HepG2 (cell line): ENCODE data around the gene RIOK3. TPM values are rescaled to one million over a fixed set of nuclear protein-coding genes. Genes with fewer than 3 reads are reported as not detected.

ENCODE experiments used
- AGO1 ChIP-seq: fragments of 200-400 bp; formaldehyde crosslinking; IDR thresholded peaks from 2 replicates; pipeline ENCODE4 v1.6.1; 2017; ENCODE audit warnings: mild to moderate bottlenecking, low read depth, low read length, moderate library complexity; ENCODE audit not compliant: poor library complexity, severe bottlenecking
- CAMTA2 ChIP-seq: sonication (generic); formaldehyde crosslinking; IDR thresholded peaks from 2 replicates; pipeline ENCODE4 v1.4.0; 2020; ENCODE audit warnings: mild to moderate bottlenecking, missing genetic modification reagents, borderline replicate concordance
- ETS1 ChIP-seq: sonication (generic); formaldehyde crosslinking; IDR thresholded peaks from 2 replicates; pipeline ENCODE4 v1.4.0; 2020; ENCODE audit warnings: missing genetic modification reagents
- GABPB1 ChIP-seq: IDR thresholded peaks from 2 replicates; pipeline ENCODE4 v1.6.1; 2016; ENCODE audit warnings: mild to moderate bottlenecking, missing genetic modification reagents, moderate library complexity, missing compliant biosample characterization
- GATAD2A ChIP-seq: IDR thresholded peaks from 2 replicates; pipeline ENCODE4 v1.6.1; 2016
- HDAC2 ChIP-seq: sonication (generic); formaldehyde crosslinking; IDR thresholded peaks from 2 replicates; pipeline ENCODE4 v1.4.0; 2020; ENCODE audit warnings: missing genetic modification reagents
- IRF9 ChIP-seq: sonication (generic); formaldehyde crosslinking; IDR thresholded peaks from 2 replicates; pipeline ENCODE4 v1.8.0; 2022; ENCODE audit warnings: missing genetic modification reagents, mild to moderate bottlenecking, borderline replicate concordance
- RBFOX2 ChIP-seq: fragments of 200-400 bp; formaldehyde crosslinking; IDR thresholded peaks from 2 replicates; pipeline ENCODE4 v1.6.1; 2017; ENCODE audit warnings: low read depth, mild to moderate bottlenecking, low read length
- RFX3 ChIP-seq: IDR thresholded peaks from 2 replicates; pipeline ENCODE4 v1.6.1; 2016; ENCODE audit warnings: missing biosample characterization, missing genetic modification reagents
- SP1 ChIP-seq, 2 experiments: fragments of 450-650 bp in 1 of 2; sonication (generic) in 1 of 2; formaldehyde crosslinking in 1 of 2; IDR thresholded peaks; 2 replicates each; pipeline versions ENCODE4 v1.4.0 to v1.6.1; 2016 to 2020; ENCODE audit warnings: missing genetic modification reagents in 1 of 2
- SRSF1 ChIP-seq: fragments of 200-400 bp; formaldehyde crosslinking; optimal IDR thresholded peaks from 2 replicates; pipeline ENCODE3; 2017; ENCODE audit warnings: mild to moderate bottlenecking, low read depth, low read length, moderate library complexity
- SRY ChIP-seq: sonication (generic); formaldehyde crosslinking; IDR thresholded peaks from 2 replicates; pipeline ENCODE4 v1.8.0; 2022; ENCODE audit warnings: mild to moderate bottlenecking, missing genetic modification reagents
- TEAD2 ChIP-seq: sonication (generic); formaldehyde crosslinking; IDR thresholded peaks from 2 replicates; pipeline ENCODE4 v1.9.0; 2021; ENCODE audit warnings: missing genetic modification reagents
- ZFY ChIP-seq: sonication (generic); formaldehyde crosslinking; IDR thresholded peaks from 2 replicates; pipeline ENCODE4 v1.4.0; 2020; ENCODE audit warnings: missing genetic modification reagents
- ZNF142 ChIP-seq: sonication (generic); formaldehyde crosslinking; IDR thresholded peaks from 2 replicates; pipeline ENCODE4 v1.4.0; 2020; ENCODE audit warnings: missing genetic modification reagents
- ZNF317 ChIP-seq: sonication (generic); formaldehyde crosslinking; IDR thresholded peaks from 2 replicates; pipeline ENCODE4 v1.5.0; 2020; ENCODE audit warnings: mild to moderate bottlenecking, missing genetic modification reagents
- ZNF329 ChIP-seq: sonication (generic); formaldehyde crosslinking; IDR thresholded peaks from 2 replicates; pipeline ENCODE4 v1.9.0; 2021; ENCODE audit warnings: low read depth, mild to moderate bottlenecking, missing genetic modification reagents
- ZNF788 ChIP-seq: sonication (generic); formaldehyde crosslinking; IDR thresholded peaks from 2 replicates; pipeline ENCODE4 v1.5.0; 2020; ENCODE audit warnings: mild to moderate bottlenecking, missing genetic modification reagents, borderline replicate concordance
- polyA plus RNA-seq, 8 experiments: library from polyadenylated mRNA; depleted of rRNA in 3 of 8; stranded (reverse) in 7 of 8; unstranded in 1 of 8; fragments of >200 nt; fragmentation: Illumina TruSeq in 4 of 8; extraction: Trizol in 4 of 8; gene quantifications; 2 replicates each; pipeline versions ENCODE4 v1.2.1 to v1.2.3, GENCODE V29; 2011 to 2016; ENCODE audit warnings: low read depth in 4 of 8, missing spikeins in 1 of 8, mixed read lengths in 1 of 8; ENCODE audit not compliant: insufficient read depth in 1 of 8
- total RNA-seq, 5 experiments: library from RNA; depleted of rRNA; stranded (reverse); fragments of >200 nt; fragmentation: Illumina TruSeq; extraction: Trizol; gene quantifications; 2 replicates each; pipeline ENCODE4 v1.2.3, GENCODE V29; 2016; ENCODE audit warnings: low read depth in 1 of 5
- TF ChIP-seq, protein P1 (sequence below): sonication (generic); IDR thresholded peaks from 2 replicates; pipeline ENCODE4 v1.6.1; 2016; ENCODE audit warnings: low read depth, borderline replicate concordance

Gene RIOK3
- total and polyA plus RNA-seq, 2 of the 13 experiments (the other 11 are each of a cell fraction or from before 2014, with no cell fraction given): 26.7 to 36.0 TPM

GRCh38 chr18:23452728-23453679 is at the start of gene RIOK3 (continued):
- TF ChIP-seq GABPB1 (peak; percentile 97), RBFOX2 (peak; percentile 88), SP1 (IDR thresholded peaks at IDR 0.05) (no peak), SP1 (CRISPR knock-in tag; IDR thresholded peaks at IDR 0.05) (peak; percentile 55; the same call in 1 of the 2 replicates), RFX3 (no peak), HDAC2 (CRISPR knock-in tag) (peak; percentile 73), SRSF1 (peak; percentile 53), TEAD2 (no peak), ZFY (CRISPR knock-in tag) (peak; percentile 66), ZNF142 (CRISPR knock-in tag) (0 out of 2 replicates have a peak, but pooled peaks have one; percentile 16), ZNF317 (CRISPR knock-in tag) (peak; percentile 74; the same call in 1 of the 2 replicates), GATAD2A (peak; percentile 36), SRY (peak; percentile 72; the same call in 1 of the 2 replicates), ZNF329 (CRISPR knock-in tag) (no peak), ETS1 (0 out of 2 replicates have a peak, but pooled peaks have one; percentile 7), ZNF788 (CRISPR knock-in tag) (peak; percentile 28; the same call in 1 of the 2 replicates), CAMTA2 (0 out of 2 replicates have a peak, but pooled peaks have one; percentile 81), AGO1 (peak; percentile 74), IRF9 (peak; percentile 87; the same call in 1 of the 2 replicates)
- TF ChIP-seq, protein P1, sequence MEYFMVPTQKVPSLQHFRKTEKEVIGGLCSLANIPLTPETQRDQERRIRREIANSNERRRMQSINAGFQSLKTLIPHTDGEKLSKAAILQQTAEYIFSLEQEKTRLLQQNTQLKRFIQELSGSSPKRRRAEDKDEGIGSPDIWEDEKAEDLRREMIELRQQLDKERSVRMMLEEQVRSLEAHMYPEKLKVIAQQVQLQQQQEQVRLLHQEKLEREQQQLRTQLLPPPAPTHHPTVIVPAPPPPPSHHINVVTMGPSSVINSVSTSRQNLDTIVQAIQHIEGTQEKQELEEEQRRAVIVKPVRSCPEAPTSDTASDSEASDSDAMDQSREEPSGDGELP: peak; percentile 99
